Smooth muscle cell (in vitro differentiated cells): Measurements from ENCODE around the gene MIB2. TPM values are rescaled to one million over a fixed set of nuclear protein-coding genes. Genes with fewer than 3 reads are reported as not detected.
"Not testable (repeated sequence)": the region's sequence is repeated elsewhere in the genome, so short reads cannot be mapped to it uniquely, and the experiment has no call there.

Source experiments
- DNase-seq: peaks from one replicate; lab custom pipeline; 2025; ENCODE audit not compliant: unreplicated experiment; lab: John Stamatoyannopoulos, UW
- H2AFZ ChIP-seq: fragments of 200-600 bp; sonication (generic); 2 replicates; pipeline ENCODE4 v1.6.0; 2016; ENCODE audit warnings: antibody characterized with exemption, low read depth, mild to moderate bottlenecking
- H3F3A ChIP-seq: fragments of 200-600 bp; sonication (generic); 2 replicates; pipeline ENCODE4 v1.6.0; 2017; ENCODE audit warnings: antibody characterized with exemption, low read depth
- H3K27ac ChIP-seq: fragments of 200-600 bp; sonication (generic); 2 replicates; pipeline ENCODE4 v1.5.1; 2016; ENCODE audit warnings: low read depth, mild to moderate bottlenecking
- H3K27me3 ChIP-seq: fragments of 200-600 bp; sonication (generic); 2 replicates; pipeline ENCODE4 v1.6.1; 2016; ENCODE audit warnings: low read depth, mild to moderate bottlenecking
- H3K36me3 ChIP-seq: fragments of 200-600 bp; sonication (generic); 2 replicates; pipeline ENCODE4 v1.5.1; 2016; ENCODE audit warnings: low read depth
- H3K4me1 ChIP-seq: fragments of 200-600 bp; sonication (generic); 2 replicates; pipeline ENCODE4 v1.5.1; 2016; ENCODE audit warnings: low read depth
- H3K4me2 ChIP-seq: fragments of 200-600 bp; sonication (generic); 2 replicates; pipeline ENCODE4 v1.6.0; 2016; ENCODE audit warnings: mild to moderate bottlenecking
- H3K4me3 ChIP-seq: fragments of 200-600 bp; sonication (generic); 2 replicates; pipeline ENCODE4 v1.5.1; 2016; ENCODE audit warnings: mild to moderate bottlenecking
- H3K79me2 ChIP-seq: fragments of 200-600 bp; sonication (generic); 2 replicates; pipeline ENCODE4 v1.6.0; 2016; ENCODE audit warnings: low read depth, mild to moderate bottlenecking
- H3K9ac ChIP-seq: fragments of 200-600 bp; sonication (generic); 2 replicates; pipeline ENCODE4 v1.6.0; 2016; ENCODE audit warnings: low read depth
- H3K9me3 ChIP-seq: fragments of 200-600 bp; sonication (generic); replicated peaks from 2 replicates; pipeline ENCODE4 v1.5.1; 2016; ENCODE audit warnings: low read depth
- H4K20me1 ChIP-seq: fragments of 200-600 bp; sonication (generic); 2 replicates; pipeline ENCODE4 v1.6.0; 2016; ENCODE audit warnings: low read depth
- CTCF ChIP-seq: fragments of 200-600 bp; sonication (generic); IDR thresholded peaks from 2 replicates; pipeline ENCODE4 v1.5.1; 2017; ENCODE audit warnings: borderline replicate concordance, mild to moderate bottlenecking, antibody characterized with exemption; ENCODE audit not compliant: insufficient read depth, poor library complexity, severe bottlenecking
- WGBS: methylation state at CpG from one replicate; pipeline ENCODE4 v1.1.7; 2016; ENCODE audit warnings: low lambda C conversion rate; 5-methylcytosine and 5-hydroxymethylcytosine counted together
- polyA plus RNA-seq: library from polyadenylated mRNA; unstranded; fragments of >200 nt; fragmentation: Nextera tagmentation; extraction: Ambion mirVana; gene quantifications from 2 replicates; pipeline ENCODE4 v1.2.1, GENCODE V29; 2016
- total RNA-seq: library from RNA; depleted of rRNA; stranded (reverse); fragments of >200 nt; gene quantifications from 2 replicates; pipeline ENCODE4 v1.2.3, GENCODE V29; 2014

Gene MIB2
- total and polyA plus RNA-seq, 2 experiments from 2014 or later = 42.7 to 61.2 TPM

GRCh38 chr1:1648265-1648664 is 33.0 kb downstream of the MIB2 start:
- H4K20me1 ChIP-seq, DNase-seq, H3K4me3 ChIP-seq, H3K4me1 ChIP-seq, H3F3A ChIP-seq, H2AFZ ChIP-seq, H3K27ac ChIP-seq, H3K79me2 ChIP-seq, H3K4me2 ChIP-seq, H3K36me3 ChIP-seq, H3K9me3 ChIP-seq, H3K9ac ChIP-seq, H3K27me3 ChIP-seq: not testable (repeated sequence)
- 94% methylated on average over 11 of the region's 11 CpGs for WGBS

GRCh38 chr1:1658583-1659549 is 43.6 kb downstream of the MIB2 start, which contains the start of gene CDK11B:
Gene CDK11B (minus strand): TSS chr1:1659004. CDS start chr1:1657485, 1,519 bp downstream.
- not testable (repeated sequence) for H3K4me1 ChIP-seq, H3K27me3 ChIP-seq, H3K9me3 ChIP-seq, H4K20me1 ChIP-seq, H3F3A ChIP-seq, H3K36me3 ChIP-seq
- peak within 1 kb of the TSS; percentile 63 for H3K4me3 ChIP-seq
- H2AFZ ChIP-seq = peak within 1 kb of the TSS; percentile 51
- peak within 1 kb of the TSS; percentile 99 for H3K27ac ChIP-seq
- WGBS = 1% methylated on average over 58 of the region's 96 CpGs
- peak within 1 kb of the TSS; percentile 82 for H3K4me2 ChIP-seq
- H3K79me2 ChIP-seq = peaks cover 28% of the 10 kb centered on the region
- peak within 1 kb of the TSS; percentile 98 for H3K9ac ChIP-seq
- peak; percentile 19 for TF ChIP-seq CTCF
- DNase-seq = peak; percentile 73

- not testable (repeated sequence) for H3K36me3 ChIP-seq, H3K9me3 ChIP-seq, H3F3A ChIP-seq, DNase-seq, H3K27me3 ChIP-seq, H4K20me1 ChIP-seq, H3K4me1 ChIP-seq, H3K9ac ChIP-seq, H3K79me2 ChIP-seq, H3K4me3 ChIP-seq, H2AFZ ChIP-seq
- 61% methylated on average over 9 of the region's 9 CpGs for WGBS
- peak overlapping the region; percentile 60 for H3K4me2 ChIP-seq
- peak overlapping the region; percentile 75 for H3K27ac ChIP-seq
Measured at GRCh38 chr1:1662392-1662791, 47.1 kb downstream of the MIB2 start.

GRCh38 chr1:1662830-1663560 is 47.7 kb downstream of the MIB2 start:
- H3K9me3 ChIP-seq, H3K36me3 ChIP-seq, H3K4me3 ChIP-seq, H3F3A ChIP-seq, H3K9ac ChIP-seq, DNase-seq, H4K20me1 ChIP-seq, H3K27me3 ChIP-seq, H3K4me1 ChIP-seq, H2AFZ ChIP-seq, H3K79me2 ChIP-seq: not testable (repeated sequence)
- peak overlapping the region; percentile 60 for H3K4me2 ChIP-seq
- H3K27ac ChIP-seq = peak overlapping the region; percentile 75
- WGBS = 74% methylated on average over 15 of the region's 15 CpGs

- H3F3A ChIP-seq, H4K20me1 ChIP-seq, H3K9me3 ChIP-seq, H3K27ac ChIP-seq, H3K4me3 ChIP-seq, H3K79me2 ChIP-seq, H2AFZ ChIP-seq, H3K36me3 ChIP-seq, DNase-seq, H3K4me1 ChIP-seq, H3K9ac ChIP-seq, H3K27me3 ChIP-seq, H3K4me2 ChIP-seq: not testable (repeated sequence)
- WGBS = 83% methylated on average over 4 of the region's 11 CpGs
Measured at GRCh38 chr1:1664318-1664717, 49.0 kb downstream of the MIB2 start.
